Uterus (tissue), 4 donors: ENCODE results near the gene UBC. TPM values are rescaled to one million over a fixed set of nuclear protein-coding genes. Genes with fewer than 3 reads are reported as not detected.

Source experiments
- DNase-seq, 2 donors: peaks; one replicate each; pipeline ENCODE4 v3.0.0-alpha.2; 2019 to 2020
- H3K27ac ChIP-seq, 2 donors: fragments of 200-600 bp; sonication (generic); 1 replicate in 1 of 2; 2 replicates in 1 of 2; pipeline ENCODE4 v1.5.1; 2016 to 2018
- H3K27me3 ChIP-seq, 2 donors: fragments of 200-600 bp; sonication (generic); one replicate each; pipeline ENCODE4 v1.5.1; 2018 to 2019; ENCODE audit warnings: control low read depth in 1 of 2
- H3K36me3 ChIP-seq, 2 donors: fragments of 200-600 bp; sonication (generic); one replicate each; pipeline ENCODE4 v1.5.1; 2019; ENCODE audit warnings: control low read depth in 1 of 2
- H3K4me1 ChIP-seq, 2 donors: fragments of 200-600 bp; sonication (generic); one replicate each; pipeline ENCODE4 v1.5.1; 2018 to 2019; ENCODE audit warnings: control low read depth in 1 of 2
- H3K4me3 ChIP-seq, 2 donors: fragments of 200-600 bp; sonication (generic); 1 replicate in 1 of 2; 2 replicates in 1 of 2; pipeline ENCODE4 v1.5.1; 2018 to 2019; ENCODE audit warnings: mild to moderate bottlenecking in 1 of 2
- H3K9me3 ChIP-seq, 2 donors: fragments of 200-600 bp; sonication (generic); one replicate each; pipeline ENCODE4 v1.5.1; 2019; ENCODE audit warnings: control low read depth in 1 of 2
- POLR2A ChIP-seq, 2 donors: fragments of 450-650 bp; IDR thresholded peaks; one replicate each; pipeline ENCODE4 v1.6.1; 2016; ENCODE audit warnings: antibody characterized with exemption in 2 of 2, mild to moderate bottlenecking in 1 of 2, moderate library complexity in 1 of 2
- intact Hi-C: fragments of 100-400 bp; cut with DNase I; formaldehyde crosslinking; loops from one replicate; pipeline ENCODE4 v1.15.1; 2023; ENCODE audit warnings: low total_unique reads
- total RNA-seq, 4 donors: library from RNA; depleted of rRNA in 3 of 4; stranded (reverse); fragments of >200 nt in 3 of 4; gene quantifications; one replicate each; pipeline versions ENCODE4 v1.1.0 to v1.2.4, GENCODE V29; 2014 to 2023
- TF ChIP-seq, protein P1 (sequence below), 4 experiments: fragments of 200-600 bp in 2 of 4; fragments of 450-650 bp in 2 of 4; sonication (generic) in 2 of 4; IDR thresholded peaks; one replicate each; pipeline ENCODE4 v1.5.1; 2016 to 2019; ENCODE audit warnings: antibody characterized with exemption in 4 of 4, mild to moderate bottlenecking in 2 of 4, moderate library complexity in 1 of 4
- donor health status: DM: yes; HTN: yes; CAD: no.

UBC gene
- total RNA-seq, 4 donors from 2014 or later = 821 to 1,719 (median 1,034) TPM

GRCh38 chr12:124866883-124867400 lies 47.5 kb downstream of the UBC start:
- H3K4me1 ChIP-seq = peaks cover 0 to 8% of the 10 kb centered on the region in 2 donors
- no peak for DNase-seq
- H3K4me3 ChIP-seq = no peak overlapping the region
- intact Hi-C loops = no loop called here
- TF ChIP-seq POLR2A (IDR thresholded peaks at IDR 0.05) = no peak
- TF ChIP-seq, protein P1, sequence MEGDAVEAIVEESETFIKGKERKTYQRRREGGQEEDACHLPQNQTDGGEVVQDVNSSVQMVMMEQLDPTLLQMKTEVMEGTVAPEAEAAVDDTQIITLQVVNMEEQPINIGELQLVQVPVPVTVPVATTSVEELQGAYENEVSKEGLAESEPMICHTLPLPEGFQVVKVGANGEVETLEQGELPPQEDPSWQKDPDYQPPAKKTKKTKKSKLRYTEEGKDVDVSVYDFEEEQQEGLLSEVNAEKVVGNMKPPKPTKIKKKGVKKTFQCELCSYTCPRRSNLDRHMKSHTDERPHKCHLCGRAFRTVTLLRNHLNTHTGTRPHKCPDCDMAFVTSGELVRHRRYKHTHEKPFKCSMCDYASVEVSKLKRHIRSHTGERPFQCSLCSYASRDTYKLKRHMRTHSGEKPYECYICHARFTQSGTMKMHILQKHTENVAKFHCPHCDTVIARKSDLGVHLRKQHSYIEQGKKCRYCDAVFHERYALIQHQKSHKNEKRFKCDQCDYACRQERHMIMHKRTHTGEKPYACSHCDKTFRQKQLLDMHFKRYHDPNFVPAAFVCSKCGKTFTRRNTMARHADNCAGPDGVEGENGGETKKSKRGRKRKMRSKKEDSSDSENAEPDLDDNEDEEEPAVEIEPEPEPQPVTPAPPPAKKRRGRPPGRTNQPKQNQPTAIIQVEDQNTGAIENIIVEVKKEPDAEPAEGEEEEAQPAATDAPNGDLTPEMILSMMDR (IDR thresholded peaks at IDR 0.05) = no peak
- H3K27me3 ChIP-seq = no peaks in the 10 kb centered on the region
- H3K9me3 ChIP-seq = no peaks in the 10 kb centered on the region
- H3K36me3 ChIP-seq = no peaks in the 10 kb centered on the region
- no peak overlapping the region for H3K27ac ChIP-seq

- Histone ChIP-seq H3K4me3 (no peak overlapping the region), H3K36me3 (no peaks in the 10 kb centered on the region), H3K9me3 (no peaks in the 10 kb centered on the region), H3K27ac (no peak overlapping the region), H3K4me1 (peaks cover 0 to 8% of the 10 kb centered on the region in 2 donors), H3K27me3 (no peaks in the 10 kb centered on the region)
- DNase-seq = no peak
- intact Hi-C loops = no loop called here
- no peak for TF ChIP-seq POLR2A (IDR thresholded peaks at IDR 0.05)
- TF ChIP-seq, protein P1 (IDR thresholded peaks at IDR 0.05) = no peak
Measured at GRCh38 chr12:124866195-124866882, 48.1 kb downstream of the UBC start.

DNA sequence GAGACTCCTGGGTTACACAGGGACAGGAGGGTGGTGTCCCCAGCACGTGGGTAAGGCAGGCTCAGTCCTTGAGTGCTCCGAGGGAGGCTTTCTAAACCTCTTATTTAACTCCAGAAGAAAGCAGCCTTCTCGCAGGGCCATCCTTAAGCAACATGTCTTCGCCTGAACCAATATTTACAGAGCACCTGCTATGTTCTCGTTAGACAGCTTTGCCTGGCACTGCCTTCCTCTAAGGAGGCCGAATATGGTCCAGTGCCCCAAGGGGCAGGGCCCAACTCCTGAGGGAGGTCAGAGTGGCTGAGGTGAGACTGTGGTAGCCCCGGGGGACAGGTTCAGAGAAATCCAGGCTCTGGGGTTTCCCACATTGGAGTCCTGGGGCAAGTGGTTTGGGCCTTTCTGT lies 48.7 kb downstream of the UBC start:
- H3K4me3 ChIP-seq = no peak overlapping the region

DNA sequence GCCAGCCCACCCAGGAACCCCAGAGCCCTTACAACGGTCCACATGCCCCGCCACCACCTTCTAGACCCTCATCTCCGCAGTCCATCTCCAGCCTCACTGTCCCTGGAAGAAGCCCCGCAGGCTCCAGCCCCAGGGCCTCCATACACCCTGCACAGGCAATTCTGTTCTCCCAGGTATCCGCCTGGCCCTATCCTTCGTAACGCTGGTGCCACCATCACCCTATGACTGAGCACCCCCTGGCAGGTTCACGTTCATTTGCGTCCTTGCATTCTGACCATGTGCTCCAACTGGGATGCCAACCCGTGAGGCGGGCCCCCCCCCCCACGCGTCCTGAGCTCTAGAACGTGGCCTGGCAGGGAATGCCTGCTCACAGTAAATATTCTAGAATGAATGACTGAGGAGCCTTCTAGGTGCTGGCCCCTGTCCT lies 50.1 kb downstream of the UBC start:
- Histone ChIP-seq H3K4me1 (peaks cover 0 to 8% of the 10 kb centered on the region in 2 donors), H3K27ac (peak overlapping the region; percentile 33 to 64), H3K9me3 (no peaks in the 10 kb centered on the region), H3K4me3 (peak overlapping the region; percentile 7 to 50), H3K27me3 (no peaks in the 10 kb centered on the region), H3K36me3 (no peaks in the 10 kb centered on the region)
- intact Hi-C loops = no loop called here
- DNase-seq = peak in 1 of 2 donors; percentile 27
- TF ChIP-seq, protein P1 (IDR thresholded peaks at IDR 0.05) = no peak
- TF ChIP-seq POLR2A (IDR thresholded peaks at IDR 0.05) = no peak

More for the DNA sequence above, 48.7 kb downstream of the UBC start:
- TF ChIP-seq POLR2A (IDR thresholded peaks at IDR 0.05) = no peak
- TF ChIP-seq, protein P1 (IDR thresholded peaks at IDR 0.05) = no peak
- intact Hi-C loops = no loop called here
- Histone ChIP-seq H3K27me3 (no peaks in the 10 kb centered on the region), H3K4me1 (peaks cover 0 to 8% of the 10 kb centered on the region in 2 donors), H3K9me3 (no peaks in the 10 kb centered on the region), H3K27ac (no peak overlapping the region), H3K36me3 (no peaks in the 10 kb centered on the region)
- no peak for DNase-seq
